Globus pallidus (tissue), 1 donor: ENCODE results near the gene DPYSL5.
"Not testable (repeated sequence)": the region's sequence is repeated elsewhere in the genome, so short reads cannot be mapped to it uniquely, and the experiment has no call there.

Experiments used
- DNase-seq: peaks from one replicate; pipeline ENCODE4 v3.0.0-alpha.2; 2015; ENCODE audit warnings: low spot score

The DPYSL5 gene

GRCh38 chr2:26847655-26848335 lies at the start of gene DPYSL5:
Gene DPYSL5 (plus strand): TSS chr2:26848132. CDS start chr2:26898500, 50,368 bp downstream.
- peak; percentile 70 for DNase-seq

DNA sequence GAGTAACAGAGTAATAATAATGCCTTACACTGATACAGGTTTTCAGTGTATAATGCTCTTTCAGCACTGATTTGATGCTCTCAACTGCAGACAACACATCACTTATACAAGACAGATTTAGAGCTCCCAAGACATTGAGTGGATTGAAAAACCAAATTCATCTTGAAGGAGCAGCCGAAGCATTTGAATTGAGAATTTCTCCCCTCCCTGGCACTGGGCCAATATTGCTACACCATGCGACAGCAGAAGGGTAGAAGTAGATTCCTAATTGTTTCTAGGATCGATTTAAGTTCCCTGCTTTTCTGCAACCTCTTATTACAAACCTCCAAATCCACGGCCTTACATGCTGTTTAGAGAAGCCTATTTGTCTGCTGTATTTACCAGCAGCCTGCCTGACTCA lies 46.6 kb upstream of the DPYSL5 start:
- DNase-seq, result no peak

- DNase-seq, result no peak
Observed at GRCh38 chr2:26801796-26802195, 46.1 kb upstream of the DPYSL5 start.

DNA sequence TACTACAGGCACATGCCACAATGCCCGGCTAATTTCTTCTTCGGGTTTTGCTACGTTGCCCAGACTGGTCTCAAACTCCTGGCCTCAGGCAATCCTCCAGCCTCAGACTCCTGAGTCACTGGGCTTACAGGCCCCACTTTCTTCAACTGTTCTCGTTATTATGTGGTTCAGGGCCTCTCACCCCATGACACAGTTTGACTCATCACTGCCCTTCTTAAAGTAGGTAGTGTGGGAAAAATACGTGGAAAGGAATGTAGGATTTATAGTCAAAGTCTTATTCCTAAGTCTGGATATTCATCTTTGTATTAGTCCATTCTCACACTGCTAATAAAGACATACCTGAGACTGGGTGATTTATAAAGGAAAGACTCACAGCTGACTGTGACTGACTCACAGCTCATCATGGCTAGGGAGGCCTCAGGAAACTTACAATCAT lies 42.7 kb upstream of the DPYSL5 start:
- no peak for DNase-seq

DNA sequence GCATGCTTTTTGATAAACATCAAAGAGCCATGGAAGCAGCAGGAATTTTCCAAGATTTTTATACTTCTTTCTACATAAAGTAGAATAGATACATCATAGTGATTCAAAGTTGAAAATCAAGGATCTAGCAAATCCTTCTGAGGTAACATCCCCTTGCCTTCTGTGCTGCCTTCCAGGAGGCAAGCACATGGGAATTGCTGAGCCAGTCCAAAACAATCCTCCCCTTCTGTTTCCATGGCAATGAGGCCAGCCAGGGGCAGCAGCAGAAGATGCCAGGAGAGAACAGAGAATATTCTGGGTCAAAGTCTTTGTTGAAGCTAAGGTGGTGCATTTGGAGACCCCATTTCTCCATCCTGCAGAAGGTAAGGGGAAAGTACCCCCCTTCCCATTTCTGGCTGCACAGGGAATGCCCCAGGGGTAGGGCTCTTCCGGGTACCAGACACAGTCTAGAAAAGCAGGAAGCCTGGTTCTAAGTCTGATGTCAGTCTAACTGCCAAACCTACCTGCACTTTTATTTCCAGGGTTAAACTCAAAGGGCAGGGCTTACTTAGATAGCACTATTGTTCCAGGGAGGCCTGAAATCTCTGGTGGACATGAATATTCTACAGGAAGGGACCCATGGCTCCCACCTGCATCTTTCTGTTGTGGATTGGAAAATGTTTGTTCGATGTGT lies 40.0 kb upstream of the DPYSL5 start:
- no peak for DNase-seq

DNA sequence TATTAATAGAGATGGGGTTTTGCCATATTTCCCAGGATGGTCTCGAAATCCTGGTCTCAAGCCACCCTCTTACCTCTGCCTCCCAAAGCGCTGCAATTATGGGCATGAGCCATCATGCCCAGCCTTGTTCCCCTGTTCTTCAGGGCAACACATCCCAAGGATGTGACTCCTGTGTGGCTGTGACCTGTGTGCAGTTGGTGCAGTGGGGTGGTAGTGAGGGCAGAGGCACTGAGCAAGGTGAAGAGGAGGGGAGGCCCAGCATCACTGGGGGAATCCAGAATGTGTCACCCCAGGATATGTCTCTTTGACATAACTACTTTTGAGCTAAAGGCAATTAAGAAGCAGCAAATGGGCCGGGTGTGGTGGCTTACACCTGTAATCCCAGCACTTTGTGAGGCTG lies 38.7 kb upstream of the DPYSL5 start:
- no peak for DNase-seq

DNA sequence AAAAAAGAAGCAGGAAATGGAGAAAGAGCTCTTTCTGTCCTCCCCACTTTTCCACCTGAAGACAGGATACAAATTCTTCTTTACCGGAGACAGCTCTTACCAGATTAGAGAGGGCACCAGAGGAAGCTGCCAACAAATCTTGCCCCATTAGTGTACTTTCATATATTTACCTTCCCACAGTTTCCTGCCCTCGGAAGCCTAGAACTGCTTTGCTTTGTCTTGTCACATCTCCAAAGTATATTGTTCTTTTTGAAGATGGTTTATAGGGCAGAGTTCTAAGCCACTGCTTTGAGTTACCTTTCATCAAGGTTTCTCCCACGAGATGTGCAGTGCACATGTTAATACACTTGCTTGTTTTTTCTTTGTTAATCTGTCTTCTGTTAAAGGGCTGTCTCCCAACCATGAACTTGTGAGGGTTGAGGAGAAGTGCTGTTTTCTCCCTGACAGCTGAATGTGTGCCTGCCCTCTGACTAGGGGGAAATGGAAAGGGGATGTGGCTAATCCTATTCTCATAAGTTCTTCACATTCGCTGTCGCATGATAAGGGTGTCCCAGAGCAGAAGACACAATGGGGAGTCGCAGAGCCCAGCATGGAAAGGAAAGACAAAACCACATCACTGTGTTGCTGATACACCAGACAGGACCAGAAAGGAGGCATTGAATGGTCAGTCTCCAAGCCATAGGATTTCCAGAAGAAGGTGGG lies 37.9 kb upstream of the DPYSL5 start:
- peak; percentile 47 for DNase-seq

DNA sequence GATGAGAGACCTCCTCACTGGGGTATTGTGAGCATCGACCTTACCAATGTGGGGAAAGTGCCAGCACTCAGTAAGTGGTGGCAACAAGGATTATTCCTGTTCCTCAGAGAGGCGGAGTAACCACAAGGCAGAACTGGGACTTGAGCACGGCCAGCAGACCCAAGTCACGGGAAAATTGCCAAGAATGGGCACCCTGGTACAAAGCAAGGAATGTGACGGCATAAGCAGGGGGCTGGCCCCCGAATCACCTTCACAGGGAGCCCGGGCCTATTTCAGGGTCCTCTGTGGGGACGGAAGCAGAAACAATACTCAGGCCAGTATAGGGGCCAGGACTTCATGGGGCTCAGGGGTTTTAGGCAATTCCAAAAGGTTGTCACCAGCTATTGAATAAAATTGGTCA lies 36.7 kb upstream of the DPYSL5 start:
- DNase-seq, result no peak

GRCh38 chr2:26811791-26812694 lies 35.9 kb upstream of the DPYSL5 start:
- no peak for DNase-seq

- DNase-seq, result no peak
Observed at GRCh38 chr2:26812731-26813130, 35.2 kb upstream of the DPYSL5 start.

DNA sequence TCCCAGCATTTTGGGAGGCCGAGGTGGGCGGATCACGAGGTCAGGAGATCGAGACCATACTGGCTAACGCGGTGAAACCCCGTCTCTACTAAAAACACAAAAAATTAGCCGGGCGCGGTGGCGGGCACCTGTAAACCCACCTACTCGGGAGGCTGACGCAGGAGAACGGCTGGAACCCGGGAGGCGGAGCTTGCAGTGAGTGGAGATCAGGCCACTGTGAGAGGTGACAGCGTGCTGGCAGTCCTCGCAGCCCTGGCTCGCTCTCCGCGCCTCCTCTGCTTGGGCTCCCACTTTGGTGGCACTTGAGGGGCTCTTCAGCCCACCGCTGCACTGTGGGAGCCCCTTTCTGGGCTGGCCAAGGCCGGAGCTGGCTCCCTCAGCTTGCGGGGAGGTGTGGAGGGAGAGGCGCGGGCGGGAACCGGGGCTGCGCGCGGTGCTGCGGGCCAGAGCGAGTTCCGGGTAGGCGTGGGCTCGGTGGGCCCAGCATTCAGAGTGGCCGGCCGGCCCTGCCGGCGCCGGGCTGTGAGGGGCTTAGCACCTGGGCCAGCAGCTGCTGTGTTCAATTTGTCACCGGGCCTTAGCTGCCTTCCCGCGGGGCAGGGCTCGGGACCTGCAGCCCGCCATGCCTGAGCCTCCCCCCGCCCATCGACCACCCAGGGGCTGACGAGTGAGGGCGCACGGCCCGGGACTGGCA lies 33.7 kb upstream of the DPYSL5 start:
- not testable (repeated sequence) for DNase-seq

- DNase-seq, result no peak
Observed at GRCh38 chr2:26816893-26817292, 31.0 kb upstream of the DPYSL5 start.

- no peak for DNase-seq
Observed at GRCh38 chr2:26818255-26818654, 29.7 kb upstream of the DPYSL5 start.

GRCh38 chr2:26818972-26819371 lies 29.0 kb upstream of the DPYSL5 start:
- no peak for DNase-seq

DNA sequence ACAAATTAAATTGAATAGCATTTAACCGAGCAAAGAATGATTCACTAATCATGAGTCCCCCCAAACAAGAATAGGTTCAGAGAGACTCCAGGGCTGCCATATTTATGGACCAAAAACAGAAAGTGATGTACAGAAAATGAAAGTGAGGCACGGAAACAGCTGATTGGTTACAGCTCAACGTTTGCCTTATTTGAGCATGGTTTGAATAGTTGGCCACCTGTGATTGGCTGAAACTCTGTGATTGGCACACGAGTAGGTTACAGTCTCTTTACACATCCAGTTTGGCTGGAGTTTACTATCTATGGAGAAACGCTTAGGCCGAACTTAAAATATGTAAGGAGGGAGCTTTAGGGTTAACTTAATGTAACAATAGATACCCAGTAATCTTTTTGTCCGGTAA lies 27.0 kb upstream of the DPYSL5 start:
- DNase-seq, result no peak

DNA sequence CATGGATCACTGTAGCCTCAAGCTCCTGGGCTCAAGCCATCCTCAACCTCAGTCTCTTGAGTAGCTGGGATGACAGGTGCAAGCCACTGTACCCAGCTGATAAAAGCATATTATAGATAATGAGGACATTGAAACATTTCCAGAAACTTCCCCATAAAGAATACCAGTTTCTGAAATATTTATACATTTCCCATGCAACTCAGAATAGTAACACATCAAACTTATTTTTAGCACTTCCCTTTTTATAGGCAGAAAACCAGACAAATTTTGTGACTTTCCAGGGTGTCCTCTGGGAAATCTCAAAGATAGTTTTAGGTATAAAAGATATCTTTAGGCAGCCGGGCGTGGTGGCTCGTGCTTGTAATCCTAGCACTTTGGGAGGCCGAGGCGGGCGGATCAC lies 25.1 kb upstream of the DPYSL5 start:
- no peak for DNase-seq

DNA sequence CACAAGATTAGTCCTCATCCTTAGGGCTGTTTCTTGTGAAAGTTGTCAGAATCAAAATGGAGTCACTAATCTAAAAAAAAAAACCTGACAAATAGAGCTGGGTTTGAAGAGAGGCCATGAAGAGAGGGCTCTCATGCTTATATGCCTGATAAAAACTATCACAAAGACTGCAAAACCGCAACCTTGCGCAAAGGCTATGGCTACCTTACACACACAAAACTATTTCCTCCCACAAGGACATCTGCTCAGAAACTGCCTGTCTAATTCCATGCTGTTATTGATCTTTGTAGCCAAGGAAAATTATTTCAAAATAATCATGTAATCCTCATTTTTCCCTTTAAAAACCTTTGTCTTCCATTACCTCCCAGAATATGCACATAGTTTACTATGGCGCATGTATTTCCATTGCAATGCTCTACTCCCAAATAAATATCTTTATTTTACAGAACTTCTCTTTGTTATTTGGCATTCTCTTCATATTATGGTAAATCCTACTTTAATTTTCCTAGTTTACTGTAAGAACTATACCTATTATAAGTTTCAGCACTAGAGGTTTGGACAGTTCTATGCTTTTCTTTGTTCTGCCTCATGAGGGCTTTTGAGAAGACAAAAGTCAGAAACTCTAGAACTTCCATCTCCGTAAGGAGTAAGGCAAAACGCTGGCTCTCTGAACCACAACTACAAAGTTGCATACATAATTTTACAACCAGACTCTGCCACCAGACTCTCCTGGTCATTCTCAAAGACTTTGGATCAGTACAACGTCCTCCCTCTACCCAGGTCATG lies 9.6 kb upstream of the DPYSL5 start:
- no peak for DNase-seq

- DNase-seq, result no peak
Observed at GRCh38 chr2:26840937-26841610, 6.9 kb upstream of the DPYSL5 start.

DNA sequence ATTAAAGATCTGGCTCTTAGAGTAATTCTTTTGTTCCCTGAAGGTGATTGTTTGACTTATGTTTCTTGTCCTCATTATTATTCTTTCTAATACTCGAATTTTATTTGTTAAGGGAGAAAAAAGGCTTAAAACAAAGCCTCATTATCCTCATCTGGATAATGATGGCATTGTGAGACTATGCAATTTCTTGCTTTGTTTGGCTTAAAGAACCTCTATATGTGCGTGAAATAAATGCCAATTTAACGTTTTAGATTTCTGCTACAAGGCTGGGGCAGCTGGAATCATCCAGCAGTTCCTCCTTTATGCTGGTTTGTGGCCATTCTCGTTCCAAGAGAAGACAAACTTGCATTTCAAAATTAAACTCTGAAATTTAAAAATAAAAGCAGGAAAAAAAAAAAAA lies 4.9 kb upstream of the DPYSL5 start:
- DNase-seq, result peak; percentile 65

GRCh38 chr2:26845021-26845420 lies 2.9 kb upstream of the DPYSL5 start:
- no peak for DNase-seq
